KMS-11 (cell line): ENCODE measurements around the gene HEXIM2.

Source experiments
- H2AFZ ChIP-seq: fragments of 200-600 bp; sonication (generic); 2 replicates; pipeline ENCODE4 v1.6.1; 2016; ENCODE audit warnings: antibody characterized with exemption, mixed run types, low read depth
- H3K27ac ChIP-seq: fragments of 200-600 bp; sonication (generic); 2 replicates; pipeline ENCODE4 v1.6.1; 2016; ENCODE audit warnings: mild to moderate bottlenecking, mixed run types
- H3K27me3 ChIP-seq: fragments of 200-600 bp; sonication (generic); 2 replicates; pipeline ENCODE4 v1.6.1; 2017; ENCODE audit warnings: mild to moderate bottlenecking, low read depth, mixed run types, moderate library complexity; ENCODE audit not compliant: insufficient read depth
- H3K36me3 ChIP-seq: fragments of 200-600 bp; sonication (generic); 2 replicates; pipeline ENCODE4 v1.6.1; 2017; ENCODE audit warnings: mild to moderate bottlenecking, mixed run types; ENCODE audit not compliant: insufficient read depth
- H3K4me1 ChIP-seq: fragments of 200-600 bp; sonication (generic); 2 replicates; pipeline ENCODE4 v1.6.1; 2016; ENCODE audit warnings: mild to moderate bottlenecking, low read depth, mixed run types; ENCODE audit not compliant: poor library complexity, severe bottlenecking
- H3K4me2 ChIP-seq: fragments of 200-600 bp; sonication (generic); 2 replicates; pipeline ENCODE4 v1.7.0; 2016; ENCODE audit warnings: mild to moderate bottlenecking, mixed run types
- H3K4me3 ChIP-seq: fragments of 200-600 bp; sonication (generic); IDR thresholded peaks from 2 replicates; pipeline ENCODE4 v1.6.1; 2017; ENCODE audit warnings: low read depth, low read length, mixed read lengths; ENCODE audit not compliant: insufficient read depth
- H3K79me2 ChIP-seq: fragments of 200-600 bp; sonication (generic); 2 replicates; pipeline ENCODE4 v1.6.1; 2016; ENCODE audit warnings: low read depth, mixed run types; ENCODE audit not compliant: insufficient read depth
- H3K9ac ChIP-seq: fragments of 200-600 bp; sonication (generic); 2 replicates; pipeline ENCODE4 v1.6.1; 2016; ENCODE audit warnings: mild to moderate bottlenecking, mixed run types
- H4K20me1 ChIP-seq: fragments of 200-600 bp; sonication (generic); 2 replicates; pipeline ENCODE4 v1.6.1; 2016; ENCODE audit warnings: mild to moderate bottlenecking, mixed run types; ENCODE audit not compliant: insufficient read depth
- CTCF ChIP-seq: fragments of 200-600 bp; sonication (generic); conservative IDR thresholded peaks from 2 replicates; pipeline ENCODE4 v1.6.1; 2017; ENCODE audit warnings: low read depth, mild to moderate bottlenecking, antibody characterized with exemption, low read length, moderate library complexity, mixed read lengths

Gene HEXIM2

DNA sequence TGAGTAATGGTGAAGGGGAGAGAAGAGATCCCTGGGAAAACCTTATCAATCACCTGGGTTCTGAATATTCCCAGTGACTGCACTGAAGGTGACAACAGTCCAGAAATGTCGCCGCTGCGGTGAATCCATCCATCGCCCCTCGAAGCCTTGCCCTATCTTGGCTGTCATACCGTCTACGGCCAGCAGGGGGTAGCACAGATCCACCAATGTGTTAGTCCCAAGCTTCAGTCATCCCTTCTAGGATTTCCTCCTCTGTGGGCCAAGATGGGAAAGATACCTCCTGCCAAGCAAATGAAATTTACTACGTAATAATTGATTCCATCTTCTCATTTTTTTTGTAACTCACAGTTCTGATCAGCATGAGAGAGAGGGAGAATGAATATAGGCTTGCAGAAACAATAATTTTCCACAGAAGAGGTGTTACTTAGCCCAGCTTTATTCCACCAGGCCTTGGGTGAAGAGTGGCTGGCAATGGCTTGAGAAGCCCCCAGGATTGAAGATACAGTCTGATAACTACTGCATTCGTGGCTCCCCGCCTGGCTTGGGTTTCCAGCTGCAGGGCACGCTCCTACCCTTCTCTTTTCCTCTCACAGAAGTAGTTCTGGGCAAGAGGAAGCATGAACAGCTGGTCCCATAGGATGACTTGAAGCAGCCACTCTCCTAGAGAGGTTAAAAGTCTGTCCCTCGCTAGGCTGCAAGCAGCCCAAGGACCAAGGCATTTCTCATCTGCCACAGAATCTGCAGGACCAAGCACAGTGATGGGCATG, 57.4 kb downstream of the HEXIM2 start:
- Histone ChIP-seq H3K27me3 (no peaks in the 10 kb centered on the region), H3K36me3 (no peaks in the 10 kb centered on the region), H3K4me2 (no peak overlapping the region; the same call in 1 of the 2 replicates), H3K27ac (peak overlapping the region; percentile 15; the same call in 1 of the 2 replicates), H3K4me1 (peaks cover 31% of the 10 kb centered on the region), H3K4me3 (no peak overlapping the region), H2AFZ (no peak overlapping the region), H4K20me1 (no peaks in the 10 kb centered on the region), H3K9ac (no peak overlapping the region), H3K79me2 (peaks cover 38% of the 10 kb centered on the region)
- TF ChIP-seq CTCF, result peak; percentile 99
